GM19467 (cell line): Measurements from ENCODE around the gene MS4A6E.
"Not testable (repeated sequence)": the region's sequence is repeated elsewhere in the genome, so short reads cannot be mapped to it uniquely, and the experiment has no call there.

Experiments
- ATAC-seq: cut with Tn5 transposase; IDR thresholded peaks from one replicate; pipeline ENCODE4 v1.9.1; 2021; ENCODE audit warnings: mild to moderate bottlenecking, moderate library complexity; ENCODE audit not compliant: unreplicated experiment

The MS4A6E gene, protein sequence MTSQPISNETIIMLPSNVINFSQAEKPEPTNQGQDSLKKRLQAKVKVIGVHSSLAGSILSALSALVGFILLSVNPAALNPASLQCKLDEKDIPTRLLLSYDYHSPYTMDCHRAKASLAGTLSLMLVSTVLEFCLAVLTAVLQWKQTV

DNA sequence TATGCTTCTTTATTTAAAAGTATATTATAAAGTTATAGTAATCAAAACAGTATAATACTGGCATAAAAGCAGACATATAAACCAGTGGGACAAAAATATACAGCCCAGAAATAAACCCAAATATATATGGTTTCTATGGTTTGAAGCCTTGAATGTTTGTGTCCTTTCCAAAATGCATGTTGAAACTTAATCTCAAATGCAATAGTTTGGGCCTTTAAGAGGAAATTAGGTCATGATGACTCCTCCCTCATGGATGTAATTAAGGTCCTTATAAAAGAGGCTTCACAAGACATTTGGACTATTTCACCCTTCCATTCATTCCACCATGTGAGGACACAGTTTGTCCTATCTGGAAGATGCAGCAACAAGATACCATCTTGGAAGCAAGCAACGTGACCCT, at the start of gene MS4A6E:
Gene MS4A6E, plus strand, starts transcription at position 301 of the 400 bp plus-strand sequence. CDS start 7,641 bp downstream, outside the sequence.
- no peak for ATAC-seq

DNA sequence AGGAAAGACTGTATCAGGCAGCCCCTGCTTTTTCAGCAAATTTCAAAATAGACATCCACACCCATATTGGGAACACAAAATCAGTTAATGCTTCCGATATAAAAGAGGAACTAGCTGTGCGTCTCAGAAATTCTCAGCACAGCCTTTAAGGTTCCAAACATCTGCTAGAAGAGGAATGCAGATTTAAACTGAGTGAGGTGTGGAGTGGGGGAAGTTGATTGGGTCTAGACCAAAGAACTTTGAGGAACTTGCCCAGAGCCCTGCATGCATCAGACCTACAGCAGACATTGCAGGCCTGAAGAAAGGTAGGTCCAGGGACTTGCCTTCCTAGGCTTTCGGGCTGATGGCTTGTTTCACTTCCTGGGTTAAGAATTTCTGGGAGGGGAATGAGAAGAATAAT, 46.6 kb upstream of the MS4A6E start, which contains the start of gene MS4A4A:
Gene MS4A4A, plus strand, starts transcription at position 255 of the 400 bp plus-strand sequence. Its CDS starts 10 bp downstream, at position 265.
- no peak for ATAC-seq

DNA sequence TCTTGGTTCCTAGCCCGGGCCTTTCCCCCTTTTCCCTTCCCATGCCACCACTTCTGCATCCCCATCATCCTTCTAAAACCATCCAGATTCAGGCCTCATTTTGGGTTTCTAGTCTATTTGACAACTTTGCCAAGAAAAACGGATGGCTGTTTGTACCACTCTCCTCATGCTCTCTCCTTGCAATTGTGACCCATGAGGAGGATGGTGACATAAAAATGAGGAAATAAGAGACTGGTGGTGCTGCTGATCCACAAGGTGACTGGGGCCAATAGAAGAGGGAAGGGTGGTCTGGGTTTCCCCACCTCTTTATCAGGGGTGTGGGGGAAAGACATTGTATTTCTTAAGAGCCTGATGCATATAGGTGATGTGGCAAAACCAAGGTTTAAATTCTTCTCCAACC, 45.6 kb upstream of the MS4A6E start:
- no peak for ATAC-seq

DNA sequence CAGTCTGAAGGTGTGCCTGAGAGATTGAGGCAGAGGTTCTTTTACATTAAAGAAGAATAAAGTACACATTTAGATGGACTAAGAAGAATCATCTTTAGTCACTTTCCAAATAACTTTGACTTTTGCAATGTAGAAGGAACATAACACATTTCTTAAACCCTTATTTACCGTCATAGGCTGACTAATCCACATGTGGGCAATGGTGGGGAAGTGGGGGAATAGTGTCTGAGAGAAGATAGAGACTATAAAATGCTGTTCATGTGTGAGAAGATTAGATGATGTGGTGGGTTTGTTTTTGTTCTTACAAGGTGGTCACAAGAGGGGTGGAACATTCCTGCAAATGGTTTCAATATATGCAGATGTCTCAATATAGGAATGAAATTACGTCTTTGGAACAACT, 44.8 kb upstream of the MS4A6E start:
- ATAC-seq = no peak

DNA sequence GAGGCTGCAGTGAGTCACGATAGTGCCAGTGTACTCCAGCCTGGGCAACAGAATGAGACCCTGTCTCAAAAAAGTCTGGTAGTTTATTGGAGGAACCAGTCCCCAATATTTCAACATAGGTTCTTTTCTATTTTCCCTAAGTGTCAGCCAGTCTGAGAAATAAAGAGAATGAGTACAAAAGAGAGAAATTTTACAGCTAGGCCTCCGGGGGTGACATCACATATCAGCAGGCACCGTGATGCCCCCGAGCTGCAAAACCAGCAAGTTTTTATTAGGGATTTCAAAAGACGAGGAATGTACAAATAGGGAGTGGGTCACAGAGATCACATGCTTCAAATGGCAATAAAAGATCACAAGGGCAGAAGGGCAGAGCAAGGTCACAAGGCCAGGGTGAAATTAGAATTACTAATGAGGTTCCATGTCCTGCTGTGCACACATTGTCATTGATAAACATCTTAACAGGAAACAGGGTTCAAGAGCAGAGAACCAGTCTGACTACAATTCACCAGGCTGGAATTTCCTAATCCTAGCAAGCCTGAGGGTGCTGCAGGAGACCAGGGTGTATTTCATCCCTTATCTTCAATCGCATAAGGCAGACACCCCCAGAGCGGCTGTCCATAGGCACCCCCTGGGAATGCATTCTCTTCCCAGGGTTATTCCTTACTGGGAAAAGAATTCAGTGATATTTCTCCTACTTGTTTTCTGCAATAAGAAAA, 41.5 kb upstream of the MS4A6E start:
- ATAC-seq = not testable (repeated sequence)

DNA sequence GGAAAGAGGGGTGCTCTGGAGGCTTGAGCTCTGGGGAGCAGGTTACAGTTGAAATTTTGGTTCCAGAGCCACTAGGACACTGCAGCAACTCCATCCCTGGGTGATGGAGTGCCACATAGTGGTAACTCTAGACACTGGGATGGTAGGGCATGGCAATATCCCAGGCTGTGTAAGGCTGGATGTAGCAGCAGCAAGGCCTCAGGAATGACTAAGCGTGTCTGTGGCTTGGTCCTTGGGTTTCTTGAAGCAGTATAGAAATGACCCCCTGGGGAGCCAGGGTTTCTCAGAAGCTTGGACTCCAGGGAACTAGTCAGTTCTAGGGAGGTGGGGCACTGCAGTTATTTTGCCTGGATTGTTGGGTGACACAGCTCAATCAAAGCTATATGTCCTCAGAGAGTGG, 38.5 kb upstream of the MS4A6E start:
- no peak for ATAC-seq

DNA sequence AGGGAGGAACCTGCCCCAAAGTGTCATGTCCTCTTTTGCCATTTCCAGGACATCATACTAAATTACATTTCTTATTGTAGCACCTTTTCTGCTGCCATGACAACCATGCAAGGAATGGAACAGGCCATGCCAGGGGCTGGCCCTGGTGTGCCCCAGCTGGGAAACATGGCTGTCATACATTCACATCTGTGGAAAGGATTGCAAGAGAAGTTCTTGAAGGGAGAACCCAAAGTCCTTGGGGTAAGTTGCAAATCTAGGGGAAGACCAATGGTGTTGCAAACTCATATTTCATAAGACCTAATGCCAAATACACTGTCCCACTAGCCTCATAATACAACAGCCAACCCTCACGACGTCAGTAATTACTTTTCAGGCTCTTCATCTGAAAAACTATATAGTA, 34.9 kb upstream of the MS4A6E start:
- no peak for ATAC-seq

DNA sequence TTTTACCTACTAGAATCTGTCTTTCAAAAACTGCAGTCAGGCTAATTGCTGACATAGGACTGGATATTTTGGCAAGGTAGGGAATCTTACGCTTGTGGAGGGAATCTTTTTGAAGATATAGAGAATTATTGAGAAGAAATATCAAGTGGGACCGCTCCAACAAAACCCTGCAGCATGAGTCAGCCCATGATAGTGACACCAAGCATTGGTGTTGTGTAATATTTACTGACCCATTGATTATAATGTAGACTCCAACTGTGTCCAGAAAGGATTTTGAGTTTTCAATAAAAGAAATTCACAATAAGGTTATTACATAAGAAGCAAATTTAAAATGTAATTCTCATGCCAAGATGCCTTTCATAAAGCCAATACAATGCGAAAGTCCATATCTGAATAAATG, 25.9 kb upstream of the MS4A6E start:
- ATAC-seq = no peak

DNA sequence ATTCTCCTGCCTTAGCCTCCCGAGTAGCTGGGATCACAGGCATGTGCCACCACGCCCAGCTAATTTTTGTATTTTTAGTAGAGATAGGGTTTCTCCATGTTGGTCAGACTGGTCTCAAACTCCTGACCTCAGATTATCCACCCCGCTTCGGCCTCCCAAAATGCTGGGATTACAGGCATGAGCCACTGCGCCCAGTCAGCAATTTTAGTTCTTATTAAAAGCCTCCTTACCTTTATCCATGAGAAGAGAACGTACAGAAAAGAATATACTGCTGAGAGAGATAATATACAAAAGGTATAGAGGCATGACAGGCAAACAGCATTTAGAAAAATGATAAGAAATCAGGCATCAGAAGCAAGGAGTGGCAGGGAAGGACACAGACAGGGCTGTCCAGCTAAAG, 25.2 kb upstream of the MS4A6E start:
- not testable (repeated sequence) for ATAC-seq

DNA sequence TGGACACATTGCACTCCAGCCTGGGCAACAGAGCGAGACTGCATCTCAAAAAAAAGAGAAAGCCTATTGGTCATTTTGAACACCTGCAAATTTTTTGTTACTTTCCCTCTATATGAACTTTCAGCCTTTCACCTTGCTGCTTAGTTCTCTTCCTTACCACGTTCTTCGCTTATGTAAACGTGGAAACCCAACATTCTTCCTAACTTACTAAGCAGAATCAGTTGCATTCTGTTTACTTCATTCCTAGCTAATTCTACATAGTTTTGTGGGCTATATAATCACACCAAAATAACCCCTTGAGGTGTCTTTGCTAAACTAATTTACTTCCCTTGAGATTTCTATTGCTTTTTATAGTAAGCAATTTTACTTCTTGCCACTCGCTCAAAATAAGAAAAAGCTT, 23.4 kb upstream of the MS4A6E start:
- ATAC-seq = no peak

DNA sequence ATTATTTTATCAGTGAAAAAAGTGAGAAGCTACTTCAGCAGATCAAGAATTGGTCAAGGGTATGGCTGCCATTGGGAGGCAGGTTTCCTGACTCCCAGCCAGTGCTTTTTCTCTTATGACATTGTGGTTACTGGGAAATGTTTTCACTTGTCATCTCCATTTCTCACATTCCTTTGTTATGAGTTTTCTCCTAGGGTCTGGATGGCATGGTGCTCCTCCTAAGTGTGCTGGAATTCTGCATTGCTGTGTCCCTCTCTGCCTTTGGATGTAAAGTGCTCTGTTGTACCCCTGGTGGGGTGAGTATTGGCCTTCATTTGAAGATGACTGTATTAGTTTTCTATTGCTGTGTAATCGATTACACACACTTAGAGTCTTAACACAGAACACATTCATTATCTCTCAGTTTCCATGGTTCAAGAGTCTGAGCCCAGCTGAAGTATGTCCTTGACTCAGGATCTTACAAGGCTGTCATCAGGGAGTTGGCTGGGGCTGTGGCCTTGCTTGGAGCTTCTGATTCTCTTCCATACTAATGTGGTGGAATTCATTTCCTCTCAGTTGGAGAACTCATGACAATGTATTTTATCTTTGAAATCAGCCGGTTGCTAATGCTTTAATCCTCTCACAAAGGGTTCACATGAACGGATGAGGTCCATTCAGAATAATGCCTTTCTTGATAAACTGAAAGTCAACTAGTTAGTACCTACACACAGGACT, 21.0 kb upstream of the MS4A6E start:
- ATAC-seq = no peak

DNA sequence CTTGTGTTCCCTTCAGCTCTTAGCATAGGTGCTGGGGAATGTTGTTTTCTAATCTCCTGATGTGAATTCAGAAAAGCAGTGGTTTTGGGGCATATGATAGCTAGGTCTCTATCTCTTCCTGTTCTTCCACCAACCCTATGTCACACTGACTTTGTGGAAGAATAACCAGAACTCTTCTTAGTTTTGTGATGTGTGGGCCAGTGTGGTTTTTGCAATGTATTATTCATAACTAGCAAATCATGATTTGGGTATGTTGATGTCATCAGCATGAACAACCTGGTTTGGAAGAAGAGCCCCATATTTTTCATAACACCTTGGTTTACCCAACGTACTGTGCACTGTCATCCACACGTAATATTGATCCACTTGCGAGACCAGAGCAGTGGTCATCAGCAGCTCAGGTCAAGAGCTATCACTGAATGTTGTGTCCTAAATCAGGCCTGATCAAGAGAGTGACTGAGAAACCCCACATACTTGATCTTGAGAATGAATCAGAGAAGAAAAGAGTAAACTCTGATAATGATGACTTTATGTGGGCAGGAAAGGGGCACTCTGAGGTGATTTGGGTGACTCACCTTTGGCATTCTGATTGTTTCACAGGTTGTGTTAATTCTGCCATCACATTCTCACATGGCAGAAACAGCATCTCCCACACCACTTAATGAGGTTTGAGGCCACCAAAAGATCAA, 19.4 kb upstream of the MS4A6E start:
- no peak for ATAC-seq

DNA sequence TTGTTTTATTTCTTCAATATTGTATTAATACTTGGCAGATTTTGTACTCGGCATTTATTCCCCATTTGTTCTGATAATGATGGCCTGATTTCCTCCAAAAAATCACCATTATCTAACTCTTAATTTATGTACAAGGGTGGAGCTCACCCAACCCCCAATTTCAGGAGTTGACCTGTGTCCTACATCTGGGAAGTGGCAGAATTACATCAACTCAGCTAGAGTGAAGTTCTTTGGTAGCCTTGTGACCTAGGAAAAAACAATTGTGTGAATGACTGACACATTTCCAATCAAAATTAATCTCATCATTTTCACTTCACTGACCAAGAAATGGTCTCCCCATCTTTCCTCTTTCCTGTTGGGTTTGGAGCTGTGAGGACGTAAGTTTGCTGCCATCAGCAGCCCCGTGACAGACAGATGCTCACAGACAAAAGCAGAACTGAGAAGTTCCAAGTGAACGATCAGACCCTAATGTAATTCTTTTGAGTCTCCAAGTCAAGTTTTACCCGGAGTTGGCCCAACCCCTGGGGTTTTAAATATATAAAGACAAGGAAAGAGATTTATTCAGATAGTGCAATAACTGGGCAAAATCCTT, 16.6 kb upstream of the MS4A6E start:
- no peak for ATAC-seq

DNA sequence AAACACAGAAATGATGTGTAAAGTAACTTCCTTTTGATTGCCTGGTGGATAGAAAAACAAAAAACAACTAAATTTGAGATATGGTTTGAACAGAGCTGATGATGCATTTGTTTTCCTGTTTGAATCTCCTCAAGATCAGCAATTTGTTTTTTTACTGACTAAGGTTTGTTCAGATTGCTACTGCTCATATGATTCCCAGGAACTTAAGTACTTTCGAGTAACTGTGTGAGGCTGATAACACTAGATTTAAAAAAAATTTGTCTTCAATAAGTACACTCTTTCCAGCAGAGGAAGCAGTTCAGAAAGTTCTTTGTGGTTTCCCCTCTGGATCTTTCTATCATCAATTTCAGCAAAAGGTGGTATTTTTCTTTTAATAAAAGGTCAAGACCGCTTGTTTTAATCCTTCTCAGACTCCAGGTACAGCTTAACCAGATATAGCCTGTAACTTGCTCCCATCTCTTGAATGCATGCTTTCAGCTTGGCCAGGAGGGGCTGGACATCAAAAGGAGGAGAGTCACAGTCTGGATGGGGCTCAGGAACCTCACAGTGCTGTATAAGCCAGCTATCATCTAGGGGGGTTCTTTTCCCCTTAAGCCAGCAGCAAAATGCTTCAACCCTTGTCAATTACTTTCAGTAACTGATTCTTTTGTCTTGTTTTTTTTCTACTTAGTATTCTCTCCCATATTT, 12.3 kb upstream of the MS4A6E start:
- no peak for ATAC-seq

DNA sequence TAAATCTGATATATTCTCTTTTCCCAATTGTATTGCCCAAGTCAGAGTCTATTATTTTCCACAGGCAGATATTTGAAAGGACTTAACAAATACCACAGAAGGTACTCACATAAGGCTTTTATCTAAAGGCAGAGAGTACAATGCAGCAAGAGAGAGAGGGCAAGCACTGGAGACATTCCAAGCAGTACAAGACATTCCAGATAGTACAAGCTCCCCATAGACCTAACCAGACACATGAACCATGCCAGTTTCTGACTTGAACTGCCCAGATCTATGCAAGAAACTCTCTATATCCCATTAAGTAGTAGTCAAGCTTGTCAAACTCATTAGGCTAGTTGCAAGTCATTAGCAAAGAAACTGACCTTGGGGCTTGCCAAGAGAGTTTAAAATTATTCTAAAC, 11.2 kb upstream of the MS4A6E start:
- ATAC-seq = no peak

DNA sequence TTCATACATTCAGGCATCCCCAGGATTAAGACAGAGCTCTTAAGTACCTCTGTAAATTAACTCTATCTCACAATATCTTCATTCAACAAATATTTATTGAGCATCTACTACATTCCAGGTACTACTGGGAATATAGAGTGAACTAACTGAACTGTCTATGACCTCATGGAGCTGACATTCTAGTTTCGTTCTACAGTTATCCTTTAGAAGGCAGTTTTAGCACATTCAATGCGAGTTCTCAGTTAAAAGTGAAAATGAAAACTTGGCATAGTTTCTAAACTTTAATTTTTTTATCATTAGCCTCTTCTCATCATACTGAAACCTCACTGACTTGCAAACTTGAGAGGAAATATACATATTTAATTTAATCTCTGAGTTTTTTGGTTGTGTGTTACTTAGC, 10.7 kb upstream of the MS4A6E start:
- ATAC-seq = no peak

DNA sequence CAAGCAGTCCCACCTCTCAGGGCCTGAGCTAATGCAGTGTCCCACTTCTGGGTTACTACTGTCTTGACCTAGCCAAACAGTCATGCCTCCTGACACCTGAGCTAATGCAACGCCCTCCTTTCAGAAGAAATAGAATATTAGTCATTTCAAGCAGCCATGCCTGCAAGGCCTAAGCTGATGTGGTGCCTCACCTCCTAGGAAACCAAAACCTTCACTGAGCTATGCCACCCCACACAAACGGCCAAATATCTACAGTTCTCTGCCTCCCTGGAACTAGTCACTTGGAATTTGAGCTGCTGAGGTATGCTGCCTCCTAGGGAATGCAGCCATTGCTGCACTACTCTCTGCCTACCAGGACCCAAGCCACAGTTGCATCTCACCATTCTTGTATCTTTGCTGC, 8.3 kb upstream of the MS4A6E start:
- ATAC-seq = no peak

DNA sequence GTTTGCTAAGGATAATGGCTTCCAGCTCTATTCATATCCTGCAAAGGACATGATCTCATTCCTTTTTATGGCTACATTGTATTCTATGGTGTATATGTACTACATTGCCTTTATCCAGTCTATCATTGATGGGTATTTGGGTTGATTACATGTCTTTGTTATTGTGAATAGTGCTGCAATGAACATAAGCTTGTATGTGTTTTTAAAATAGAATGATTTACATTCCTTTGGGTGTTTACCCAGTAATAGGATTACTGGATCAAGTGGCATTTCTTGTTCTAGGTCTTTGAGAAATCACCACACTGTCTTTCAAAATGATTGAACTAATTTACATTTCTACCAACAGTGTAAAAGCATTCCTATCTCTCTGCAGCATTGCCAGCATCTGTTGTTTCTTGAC, 6.0 kb upstream of the MS4A6E start:
- ATAC-seq = no peak

DNA sequence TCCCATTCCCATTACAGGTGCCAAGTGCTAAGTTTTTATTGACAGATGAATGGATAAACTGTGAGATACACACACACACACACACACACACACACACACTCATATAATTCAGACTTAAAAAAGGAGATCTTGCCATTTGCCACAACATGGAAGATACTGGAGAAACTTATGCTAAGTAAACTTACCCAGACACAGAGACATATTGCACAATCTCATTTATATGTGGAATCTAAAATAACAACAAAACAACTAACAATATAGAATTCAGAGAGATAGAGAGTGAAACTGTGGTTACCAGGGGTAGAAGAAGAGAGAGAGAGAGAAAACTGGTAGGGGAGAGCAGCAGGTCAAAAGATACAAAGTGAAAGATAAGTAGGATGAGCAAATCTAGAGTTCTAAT, 1.4 kb downstream of the MS4A6E start:
- no peak for ATAC-seq

DNA sequence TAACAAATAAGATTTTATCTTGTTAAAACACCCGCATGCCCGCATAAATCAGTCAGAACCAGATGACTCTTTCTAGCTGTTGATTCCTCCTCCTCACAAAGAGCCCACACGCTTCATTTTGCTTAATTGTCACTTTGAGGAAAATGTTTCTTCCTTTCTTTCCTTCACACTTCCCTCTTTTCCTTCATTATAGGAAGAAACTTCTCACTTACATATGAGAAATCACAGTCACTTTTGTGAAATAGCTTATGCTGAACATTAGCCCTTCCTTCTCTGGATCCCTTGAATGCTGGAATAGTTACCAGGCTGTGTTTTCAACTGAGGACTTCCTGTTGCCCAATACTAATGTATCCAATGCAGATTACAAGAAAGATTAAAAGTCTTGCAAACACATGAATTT, 5.8 kb downstream of the MS4A6E start:
- ATAC-seq = no peak
